Transverse colon (tissue), 3 donors: Measurements from ENCODE around the gene TOM1L2.

Source experiments
- EP300 ChIP-seq: sonication (generic); formaldehyde crosslinking; IDR thresholded peaks from one replicate; pipeline ENCODE4 v1.6.1; 2017; ENCODE audit warnings: antibody characterized with exemption, low read depth
- POLR2A ChIP-seq: fragments of 450-650 bp; IDR thresholded peaks from one replicate; pipeline ENCODE4 v1.6.1; 2016; ENCODE audit warnings: antibody characterized with exemption, mild to moderate bottlenecking, moderate library complexity
- TF ChIP-seq, protein P1 (sequence below), 5 experiments: fragments of 200-600 bp in 3 of 5; fragments of 450-650 bp in 2 of 5; sonication (generic) in 3 of 5; IDR thresholded peaks; 1 replicate in 2 of 5; 2 replicates in 3 of 5; pipeline ENCODE4 v1.5.1; 2016 to 2017; ENCODE audit warnings: antibody characterized with exemption in 5 of 5, inconsistent platforms in 3 of 5, mild to moderate bottlenecking in 2 of 5, moderate library complexity in 1 of 5

DNA sequence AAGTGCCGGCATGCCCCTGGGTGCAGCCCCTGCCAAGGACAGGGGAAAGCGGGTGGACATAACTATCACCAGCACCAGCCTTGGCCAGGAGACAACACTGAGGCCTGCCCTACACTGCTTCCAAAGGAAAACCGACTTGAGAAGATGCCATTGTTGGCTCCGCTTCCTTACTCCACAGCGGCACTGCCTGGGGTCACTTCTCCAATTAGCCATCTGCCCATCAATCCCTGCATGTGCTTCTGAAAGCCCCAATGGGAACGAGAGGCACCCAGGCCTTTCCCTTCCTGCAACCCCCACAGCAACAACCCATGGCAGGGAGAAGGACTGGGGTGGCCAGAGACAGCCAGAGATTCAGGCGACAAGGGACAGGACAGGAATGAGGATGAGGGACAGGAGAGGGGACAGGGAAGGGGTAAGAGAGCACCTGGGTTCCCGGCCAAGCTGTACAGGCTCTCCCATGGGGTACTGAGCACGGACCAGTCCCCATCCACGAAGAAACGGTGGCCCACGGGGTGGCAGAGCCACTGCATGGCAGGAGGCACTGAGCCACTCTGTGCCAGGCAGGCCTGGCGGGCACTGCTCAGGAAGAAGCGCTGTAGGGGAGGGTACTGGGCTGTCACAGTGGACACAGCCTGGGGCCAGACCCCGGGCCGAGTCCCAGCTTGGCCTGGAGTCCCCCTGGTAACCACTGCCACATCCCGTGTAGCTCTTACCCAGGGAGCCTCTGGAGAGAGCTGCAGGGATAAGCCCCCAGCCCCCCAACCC is 156.6 kb downstream of the TOM1L2 start:
- no peak for TF ChIP-seq EP300
- TF ChIP-seq, protein P1, sequence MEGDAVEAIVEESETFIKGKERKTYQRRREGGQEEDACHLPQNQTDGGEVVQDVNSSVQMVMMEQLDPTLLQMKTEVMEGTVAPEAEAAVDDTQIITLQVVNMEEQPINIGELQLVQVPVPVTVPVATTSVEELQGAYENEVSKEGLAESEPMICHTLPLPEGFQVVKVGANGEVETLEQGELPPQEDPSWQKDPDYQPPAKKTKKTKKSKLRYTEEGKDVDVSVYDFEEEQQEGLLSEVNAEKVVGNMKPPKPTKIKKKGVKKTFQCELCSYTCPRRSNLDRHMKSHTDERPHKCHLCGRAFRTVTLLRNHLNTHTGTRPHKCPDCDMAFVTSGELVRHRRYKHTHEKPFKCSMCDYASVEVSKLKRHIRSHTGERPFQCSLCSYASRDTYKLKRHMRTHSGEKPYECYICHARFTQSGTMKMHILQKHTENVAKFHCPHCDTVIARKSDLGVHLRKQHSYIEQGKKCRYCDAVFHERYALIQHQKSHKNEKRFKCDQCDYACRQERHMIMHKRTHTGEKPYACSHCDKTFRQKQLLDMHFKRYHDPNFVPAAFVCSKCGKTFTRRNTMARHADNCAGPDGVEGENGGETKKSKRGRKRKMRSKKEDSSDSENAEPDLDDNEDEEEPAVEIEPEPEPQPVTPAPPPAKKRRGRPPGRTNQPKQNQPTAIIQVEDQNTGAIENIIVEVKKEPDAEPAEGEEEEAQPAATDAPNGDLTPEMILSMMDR (IDR thresholded peaks at IDR 0.05) = no peak
- no peak for TF ChIP-seq POLR2A
